BE2C (cell line): ENCODE data around the gene HEBP2.

Experiments used
- DNase-seq: peaks from one replicate; pipeline ENCODE4 v3.0.0-alpha.2; 2020
- H3K27me3 ChIP-seq: fragments of 250-450 bp; sonication (Bioruptor Pico); 2 replicates; pipeline ENCODE4 v1.5.1; 2020; ENCODE audit warnings: mild to moderate bottlenecking
- H3K36me3 ChIP-seq: fragments of 250-450 bp; sonication (Bioruptor Pico); 2 replicates; pipeline ENCODE4 v1.5.1; 2020; ENCODE audit warnings: mild to moderate bottlenecking
- H3K4me1 ChIP-seq: fragments of 250-450 bp; sonication (Bioruptor Pico); 2 replicates; pipeline ENCODE4 v1.5.1; 2020
- H3K4me3 ChIP-seq: 2 replicates; pipeline ENCODE4 v1.5.1; 2011; ENCODE audit warnings: low read depth, low read length
- H3K9me3 ChIP-seq: fragments of 250-450 bp; sonication (Bioruptor Pico); 2 replicates; pipeline ENCODE4 v1.5.1; 2020
- TF ChIP-seq, protein P1 (sequence below): IDR thresholded peaks from 2 replicates; pipeline ENCODE4 v1.5.1; 2012; ENCODE audit warnings: mild to moderate bottlenecking, low read depth, low read length

Gene HEBP2

DNA sequence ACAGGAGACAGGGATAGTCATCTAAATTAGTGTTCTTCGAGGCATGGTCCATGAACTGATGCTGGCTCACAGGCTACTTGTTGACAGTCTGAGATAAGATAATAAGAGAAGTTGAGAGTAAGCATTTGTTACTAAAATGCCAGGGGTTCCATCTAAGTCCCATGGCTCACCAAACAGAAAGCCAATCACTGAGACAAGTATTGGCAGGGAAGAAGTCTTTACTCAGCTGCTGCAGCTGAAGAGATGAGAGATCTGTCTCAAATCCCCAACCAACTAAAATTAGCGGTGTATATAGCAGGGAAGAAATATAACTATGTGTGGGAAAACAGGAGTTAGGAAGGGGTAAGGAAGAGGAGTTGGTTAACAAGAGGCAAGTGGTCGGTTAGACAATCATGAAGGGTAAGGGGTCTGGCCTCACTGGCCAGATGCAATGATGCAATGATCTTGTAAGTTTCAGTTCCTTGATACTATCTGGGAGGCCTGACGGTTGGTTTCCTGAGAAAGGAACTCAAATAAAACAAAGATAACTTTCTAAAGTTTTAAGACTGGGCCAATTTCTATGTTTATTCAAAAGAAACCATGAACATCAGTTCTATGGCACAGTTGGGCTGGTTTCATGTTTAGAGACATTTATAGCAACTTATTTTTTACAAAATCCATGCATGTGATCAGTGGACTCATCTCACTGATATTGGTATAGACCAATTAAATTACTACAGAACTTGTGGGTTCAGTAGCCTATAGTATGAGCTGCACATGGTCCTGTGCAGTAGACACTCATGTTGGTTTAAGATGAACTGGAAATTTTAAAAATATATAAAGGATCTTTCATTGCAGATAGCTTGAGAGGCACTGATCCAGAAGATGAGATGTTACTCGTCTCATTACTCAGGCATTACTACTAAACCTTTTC lies 9.9 kb upstream of the HEBP2 start:
- Histone ChIP-seq H3K4me3 (no peak overlapping the region), H3K9me3 (no peaks in the 10 kb centered on the region; the same call in 1 of the 2 replicates), H3K36me3 (no peaks in the 10 kb centered on the region), H3K4me1 (peaks cover 3% of the 10 kb centered on the region; the same call in 1 of the 2 replicates), H3K27me3 (no peaks in the 10 kb centered on the region)
- TF ChIP-seq, protein P1, sequence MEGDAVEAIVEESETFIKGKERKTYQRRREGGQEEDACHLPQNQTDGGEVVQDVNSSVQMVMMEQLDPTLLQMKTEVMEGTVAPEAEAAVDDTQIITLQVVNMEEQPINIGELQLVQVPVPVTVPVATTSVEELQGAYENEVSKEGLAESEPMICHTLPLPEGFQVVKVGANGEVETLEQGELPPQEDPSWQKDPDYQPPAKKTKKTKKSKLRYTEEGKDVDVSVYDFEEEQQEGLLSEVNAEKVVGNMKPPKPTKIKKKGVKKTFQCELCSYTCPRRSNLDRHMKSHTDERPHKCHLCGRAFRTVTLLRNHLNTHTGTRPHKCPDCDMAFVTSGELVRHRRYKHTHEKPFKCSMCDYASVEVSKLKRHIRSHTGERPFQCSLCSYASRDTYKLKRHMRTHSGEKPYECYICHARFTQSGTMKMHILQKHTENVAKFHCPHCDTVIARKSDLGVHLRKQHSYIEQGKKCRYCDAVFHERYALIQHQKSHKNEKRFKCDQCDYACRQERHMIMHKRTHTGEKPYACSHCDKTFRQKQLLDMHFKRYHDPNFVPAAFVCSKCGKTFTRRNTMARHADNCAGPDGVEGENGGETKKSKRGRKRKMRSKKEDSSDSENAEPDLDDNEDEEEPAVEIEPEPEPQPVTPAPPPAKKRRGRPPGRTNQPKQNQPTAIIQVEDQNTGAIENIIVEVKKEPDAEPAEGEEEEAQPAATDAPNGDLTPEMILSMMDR, result no peak
- DNase-seq, result peak; percentile 19

DNA sequence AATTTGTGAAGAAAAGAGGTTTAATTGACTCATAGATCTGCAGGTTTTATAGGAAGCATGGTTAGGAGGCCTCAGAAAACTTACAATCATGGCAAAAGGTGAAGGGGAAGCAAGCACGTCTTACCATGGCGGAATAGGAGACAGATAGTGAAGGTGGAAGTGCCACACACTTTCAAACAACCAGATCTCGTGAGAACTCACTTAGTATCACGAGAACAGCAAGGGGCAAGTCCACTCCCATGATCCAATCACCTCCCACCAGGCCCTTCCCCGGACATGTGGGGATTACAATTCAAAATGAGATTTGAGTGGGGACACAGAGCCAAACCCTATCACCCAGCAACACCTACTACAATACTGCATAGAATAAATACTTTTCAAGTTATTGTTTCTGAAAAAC lies 7.3 kb upstream of the HEBP2 start:
- no peak overlapping the region for H3K4me3 ChIP-seq
- TF ChIP-seq, protein P1, result no peak
- no peak for DNase-seq
- no peaks in the 10 kb centered on the region; the same call in 1 of the 2 replicates for H3K9me3 ChIP-seq
- H3K27me3 ChIP-seq, result no peaks in the 10 kb centered on the region
- H3K4me1 ChIP-seq, result peaks cover 3% of the 10 kb centered on the region; the same call in 1 of the 2 replicates
- no peaks in the 10 kb centered on the region for H3K36me3 ChIP-seq

DNA sequence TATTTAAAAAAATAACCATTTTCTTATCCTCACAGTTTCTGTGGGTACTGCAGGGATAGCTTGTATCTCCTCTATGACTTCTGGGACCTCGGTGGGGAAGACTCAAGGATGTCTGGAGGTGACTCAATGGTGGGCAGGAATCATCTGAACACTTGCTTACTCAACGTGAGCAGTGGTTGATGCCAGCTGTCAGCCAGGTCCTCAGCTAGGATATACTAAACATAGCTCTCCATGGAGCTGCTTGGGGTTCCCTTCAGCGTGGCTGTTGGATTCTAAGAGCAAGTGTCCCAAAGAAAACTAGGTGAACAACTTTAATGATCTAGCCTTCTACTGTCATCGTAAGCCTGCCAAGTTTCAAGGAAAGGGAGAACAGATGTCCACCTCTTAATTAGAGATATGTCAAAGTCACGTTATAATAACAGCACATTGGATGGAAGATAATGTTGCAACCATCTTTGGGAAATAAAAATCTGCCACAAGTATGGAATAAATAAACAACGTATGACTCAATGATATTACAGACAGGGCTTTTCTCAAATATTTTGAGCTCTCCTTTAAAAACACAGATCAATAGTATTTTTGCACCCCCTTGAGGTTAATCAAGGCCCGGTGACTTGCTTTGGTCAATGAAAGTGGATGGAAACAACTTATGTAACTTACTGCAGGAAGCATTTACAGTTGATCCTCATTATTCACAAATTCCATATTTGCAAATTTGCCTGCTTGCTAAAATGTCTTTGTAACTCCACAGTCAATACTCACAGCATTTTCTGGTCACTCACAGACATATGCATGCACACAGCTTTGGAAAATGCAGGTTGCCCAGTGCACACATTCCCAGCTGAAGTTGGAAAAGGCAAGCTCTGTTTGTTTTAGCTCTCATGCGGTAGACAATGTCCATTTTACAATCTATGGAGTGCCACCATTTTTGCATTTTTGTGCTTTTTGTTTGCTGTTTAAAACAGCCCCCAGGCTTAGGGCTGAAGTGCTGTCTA lies 6.6 kb upstream of the HEBP2 start:
- Histone ChIP-seq H3K36me3 (no peaks in the 10 kb centered on the region), H3K4me3 (no peak overlapping the region), H3K27me3 (no peaks in the 10 kb centered on the region), H3K4me1 (peaks cover 3% of the 10 kb centered on the region; the same call in 1 of the 2 replicates), H3K9me3 (no peaks in the 10 kb centered on the region; the same call in 1 of the 2 replicates)
- TF ChIP-seq, protein P1, result no peak
- DNase-seq, result no peak

DNA sequence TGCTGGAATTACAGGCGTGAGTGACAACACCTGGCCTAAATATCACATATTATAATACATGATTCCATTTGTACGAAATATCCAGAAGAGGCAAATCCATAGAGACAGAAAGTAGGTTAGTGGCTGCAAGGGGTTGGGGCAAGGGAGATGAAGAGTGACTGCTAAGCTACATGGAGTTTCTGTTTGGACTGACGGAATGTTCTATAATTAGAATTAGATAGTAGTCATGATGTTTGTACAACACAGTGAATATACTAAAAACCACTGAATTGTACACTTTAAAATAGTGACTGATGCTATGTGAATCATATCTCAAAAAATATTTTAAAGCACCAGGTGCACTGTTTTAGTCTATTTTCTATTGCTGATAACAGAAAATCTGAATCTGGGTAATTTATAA lies 3.7 kb upstream of the HEBP2 start:
- Histone ChIP-seq H3K27me3 (no peaks in the 10 kb centered on the region), H3K4me1 (0 out of 2 replicates have a peak, but pooled peaks cover 2% of the 10 kb centered on the region), H3K4me3 (no peak overlapping the region), H3K9me3 (no peaks in the 10 kb centered on the region), H3K36me3 (no peaks in the 10 kb centered on the region)
- DNase-seq, result no peak
- TF ChIP-seq, protein P1, result no peak

DNA sequence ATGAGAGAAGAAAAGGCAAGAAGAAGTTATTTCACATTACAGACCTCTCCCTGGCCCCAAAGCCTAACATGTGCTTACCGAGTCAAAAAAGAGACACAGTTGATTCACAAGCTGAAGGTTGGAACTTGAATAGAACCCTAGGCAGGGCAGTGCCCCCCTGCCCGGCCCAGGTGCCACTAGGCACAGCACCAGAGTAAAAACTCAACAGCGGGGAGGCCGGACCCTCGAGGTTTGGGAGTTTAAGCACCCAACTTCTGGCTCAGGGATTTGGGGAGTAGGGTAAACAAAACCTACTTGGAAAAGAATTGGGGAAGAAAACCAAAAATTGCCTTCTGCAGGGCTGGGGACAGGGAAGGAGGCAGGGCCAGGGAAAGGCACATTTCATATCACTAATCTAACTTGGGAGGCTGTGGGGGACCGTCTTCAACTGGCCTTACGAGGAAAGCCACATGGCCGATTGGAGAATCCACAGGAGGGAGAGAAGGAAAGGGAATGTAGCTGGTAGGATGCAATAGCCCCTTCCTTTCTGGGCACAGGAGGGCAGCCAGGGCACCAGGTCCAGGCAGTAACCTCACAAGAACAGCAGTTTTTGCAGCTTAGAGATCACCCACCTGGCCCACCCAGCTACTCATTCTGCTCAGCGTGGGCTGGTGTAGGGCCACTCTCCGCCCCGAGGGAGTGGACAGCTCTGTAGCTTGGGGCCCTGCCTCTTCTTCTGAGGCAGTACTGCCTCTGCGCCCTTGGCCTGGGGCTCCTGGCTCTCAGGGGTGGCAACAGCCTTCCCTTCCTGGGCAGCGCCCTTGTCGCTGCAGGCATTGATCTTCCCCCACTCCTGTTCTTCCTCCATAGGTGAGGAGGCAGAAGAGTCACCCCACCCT lies 1.8 kb upstream of the HEBP2 start:
- H3K4me1 ChIP-seq, result 0 out of 2 replicates have a peak, but pooled peaks cover 2% of the 10 kb centered on the region

More for the DNA sequence above, 1.8 kb upstream of the HEBP2 start:
- Histone ChIP-seq H3K4me3 (no peak overlapping the region), H3K9me3 (no peaks in the 10 kb centered on the region), H3K27me3 (no peaks in the 10 kb centered on the region), H3K36me3 (no peaks in the 10 kb centered on the region)
- peak; percentile 9 for DNase-seq
- TF ChIP-seq, protein P1, result no peak
